Activated CD4-positive, alpha-beta T cell treated with anti-CD3 and anti-CD28 coated beads for 48 hours (primary cell): ENCODE results near the gene TSGA10.
A peak's percentile ranks its signal among the peaks of the same experiment; 100 is the strongest.
"Not testable (repeated sequence)": the region's sequence is repeated elsewhere in the genome, so short reads cannot be mapped to it uniquely, and the experiment has no call there.

Source experiments
- DNase-seq: peaks from one replicate; pipeline ENCODE4 v3.0.0-alpha.2; 2020

Gene TSGA10

DNA sequence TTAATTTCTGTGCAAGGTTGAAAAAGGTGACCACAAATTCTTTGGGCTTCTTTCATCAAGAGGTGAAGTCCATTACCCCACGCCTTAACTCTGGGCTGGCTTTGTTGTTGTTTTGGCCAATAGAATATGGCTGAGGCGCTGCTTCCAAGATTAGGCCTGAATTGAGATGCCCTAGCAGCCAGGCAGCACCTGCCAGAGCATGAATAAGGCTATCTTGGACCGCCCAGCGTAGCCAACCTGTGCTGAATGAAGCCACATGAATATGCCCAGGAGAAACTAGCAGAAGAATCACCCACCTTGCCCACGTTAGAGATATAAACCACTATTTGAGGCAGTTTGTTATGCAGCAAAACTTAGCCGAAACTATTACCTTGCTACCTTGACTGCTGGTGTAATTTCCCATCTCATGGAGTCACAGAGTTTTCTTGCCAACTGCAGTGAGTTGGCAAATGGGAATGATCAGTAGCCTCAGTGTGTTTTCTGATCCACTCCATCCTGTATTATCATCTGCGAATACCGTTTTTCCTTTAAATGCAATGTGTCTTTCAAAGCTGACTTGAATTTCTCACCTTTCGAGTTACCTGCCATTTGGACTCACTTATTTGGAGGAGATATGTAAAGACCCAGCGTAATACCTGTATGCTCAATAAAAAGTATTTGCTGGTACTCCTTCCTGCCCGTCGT lies 679 bp downstream of the TSGA10 start:
- no peak for DNase-seq

DNA sequence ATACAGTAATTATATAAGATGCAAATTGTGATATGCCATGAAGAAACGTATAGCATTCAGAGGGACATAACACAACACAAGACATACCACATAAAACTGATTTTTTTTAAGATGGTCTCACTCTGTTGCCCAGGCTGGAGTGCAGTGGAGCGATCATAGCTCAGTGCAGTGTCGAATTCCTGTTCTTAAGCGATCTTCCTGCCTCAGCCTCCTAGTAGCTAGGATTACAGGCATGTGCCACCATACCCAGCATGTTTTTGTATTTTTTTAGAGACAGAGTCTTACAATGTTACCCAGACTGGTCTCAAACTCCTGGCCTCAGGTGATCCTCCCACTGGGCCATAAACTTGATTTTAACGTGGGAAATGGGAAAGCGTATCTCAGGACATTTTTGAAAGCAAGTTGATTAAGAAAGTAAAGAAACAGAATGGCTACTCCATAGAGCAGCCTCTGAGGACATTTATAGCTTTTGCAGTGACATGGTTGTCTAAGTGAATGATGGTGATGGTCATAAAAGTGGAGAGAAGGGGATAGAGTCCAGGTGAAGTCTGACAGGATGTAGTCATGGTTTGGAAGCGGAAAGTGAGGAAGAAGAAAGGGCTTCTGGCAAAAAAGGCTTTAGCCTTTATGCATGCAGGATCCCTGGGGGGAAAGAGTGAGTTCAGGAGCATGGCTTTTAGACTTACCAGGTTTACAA lies 2.4 kb downstream of the TSGA10 start:
- DNase-seq, result no peak

DNA sequence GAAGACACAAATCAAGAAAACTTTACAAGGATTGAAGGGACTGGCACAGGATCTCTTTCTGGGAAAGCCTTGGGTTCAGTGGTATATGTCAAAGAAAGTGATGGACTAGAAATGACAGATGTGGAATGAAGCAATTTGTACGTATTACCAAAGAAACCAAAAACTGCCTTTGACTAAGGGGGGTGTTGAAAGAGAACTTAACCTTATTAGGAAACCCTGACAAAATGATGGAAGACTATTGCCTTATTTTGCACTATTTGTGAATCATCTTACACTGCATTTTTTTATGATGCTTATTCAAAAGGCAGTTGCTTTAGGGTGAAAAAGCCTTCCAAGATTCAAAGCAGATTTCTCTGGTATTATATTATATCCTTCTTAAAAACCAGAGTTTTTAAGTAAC lies 4.0 kb downstream of the TSGA10 start:
- DNase-seq, result no peak

DNA sequence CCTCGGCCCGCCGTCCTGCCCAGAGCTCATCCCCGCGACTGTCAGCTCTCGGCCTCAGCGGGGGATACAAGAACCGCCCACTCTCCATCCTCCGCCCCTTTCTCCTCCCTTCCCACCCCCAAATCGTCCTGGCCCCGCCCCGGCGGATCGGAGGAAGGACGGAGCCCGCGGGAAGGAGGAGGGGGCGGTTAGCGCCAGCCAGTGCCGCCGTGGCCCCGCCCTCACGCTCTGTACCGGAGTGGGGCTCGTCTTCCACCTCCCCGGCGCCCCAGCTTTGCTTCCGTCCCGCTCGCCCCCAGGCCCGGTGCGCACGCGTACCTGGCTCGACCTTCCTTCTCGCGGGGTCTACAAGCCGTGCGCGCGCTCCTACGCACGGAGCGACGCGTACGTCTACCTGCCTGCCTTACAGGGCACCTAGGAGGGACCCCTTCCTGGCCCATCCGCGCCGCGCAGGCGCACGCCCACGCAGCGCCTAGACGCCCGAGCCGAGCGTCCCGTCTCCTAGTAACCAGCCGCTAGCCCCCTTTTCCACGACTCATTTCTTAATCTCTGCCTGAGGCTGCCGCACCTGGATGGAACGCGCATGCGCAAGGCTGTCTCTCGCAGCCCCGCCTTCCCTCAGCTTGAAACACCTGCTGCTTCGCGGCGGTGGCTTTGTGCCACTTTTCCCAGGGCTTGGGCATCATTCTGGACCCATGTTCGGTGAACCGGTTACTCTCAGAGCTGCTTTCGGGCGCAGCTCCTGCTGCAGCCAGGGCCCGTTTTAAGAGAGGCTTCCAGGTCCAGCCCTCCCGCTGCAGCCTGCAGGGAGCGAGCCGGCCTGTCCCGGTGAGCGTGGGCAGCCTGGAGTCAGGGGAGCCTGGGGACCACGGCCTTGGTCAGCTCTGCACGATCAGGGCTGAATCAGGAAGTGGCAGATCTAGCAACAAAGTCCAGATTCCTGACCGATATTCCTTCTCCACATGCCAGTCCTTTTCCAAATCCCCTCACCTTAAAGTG lies 13.3 kb downstream of the TSGA10 start, which contains the start of gene C2orf15:
Gene C2orf15 (plus strand): TSS at position 598 of the 999 bp plus-strand sequence. CDS start 8,852 bp downstream, outside the sequence.
- DNase-seq, result peak; percentile 97

DNA sequence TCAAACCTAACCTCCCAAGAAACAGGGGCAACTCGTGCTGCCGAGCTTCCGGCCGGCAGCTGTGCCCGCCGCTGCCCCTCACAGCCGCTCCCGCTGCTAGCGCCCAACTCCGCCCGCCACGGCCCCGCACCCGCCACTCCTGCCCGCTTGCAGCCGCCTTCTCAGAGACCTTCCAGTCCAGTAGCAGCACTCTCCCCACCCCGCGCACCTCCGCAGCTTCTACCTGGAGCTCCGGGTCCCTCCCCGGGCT lies 14.0 kb downstream of the TSGA10 start:
- DNase-seq, result no peak

DNA sequence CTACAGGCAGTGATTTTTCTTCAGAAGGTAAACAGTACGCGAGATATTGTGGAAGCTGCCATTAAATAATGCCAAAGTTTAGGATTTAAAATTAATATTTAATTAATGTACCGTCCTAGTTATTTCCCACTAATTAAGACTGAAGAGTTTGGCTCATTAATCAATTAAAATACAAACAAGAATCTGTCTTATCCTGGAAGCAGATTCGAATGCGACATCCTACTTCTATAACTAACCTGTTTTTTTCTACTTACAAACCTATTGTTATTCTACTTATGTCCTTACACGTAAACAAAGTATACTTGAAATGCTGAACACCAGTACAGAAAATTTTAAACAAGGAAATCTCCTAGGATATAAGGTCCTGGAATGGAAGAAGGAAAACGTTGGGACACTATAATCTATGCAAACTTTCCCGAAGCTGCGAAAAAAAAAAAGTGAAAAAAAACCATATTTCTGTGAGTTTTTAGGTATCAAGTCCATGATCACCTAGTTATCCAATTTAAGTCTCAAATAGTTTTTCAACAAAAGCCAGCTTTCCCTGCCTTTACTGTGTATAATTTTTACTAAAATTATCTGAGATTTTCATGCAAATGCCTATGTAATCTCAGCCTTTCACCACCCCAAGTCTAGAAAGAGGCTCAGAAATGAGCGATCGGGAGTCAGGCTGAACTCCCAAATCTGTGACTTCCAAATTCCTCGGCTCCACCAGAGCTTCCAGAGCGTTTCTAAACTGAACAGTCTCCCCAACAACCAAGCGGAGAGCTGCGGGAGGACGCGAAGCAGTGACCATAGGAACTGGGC lies 14.5 kb downstream of the TSGA10 start:
- no peak for DNase-seq

DNA sequence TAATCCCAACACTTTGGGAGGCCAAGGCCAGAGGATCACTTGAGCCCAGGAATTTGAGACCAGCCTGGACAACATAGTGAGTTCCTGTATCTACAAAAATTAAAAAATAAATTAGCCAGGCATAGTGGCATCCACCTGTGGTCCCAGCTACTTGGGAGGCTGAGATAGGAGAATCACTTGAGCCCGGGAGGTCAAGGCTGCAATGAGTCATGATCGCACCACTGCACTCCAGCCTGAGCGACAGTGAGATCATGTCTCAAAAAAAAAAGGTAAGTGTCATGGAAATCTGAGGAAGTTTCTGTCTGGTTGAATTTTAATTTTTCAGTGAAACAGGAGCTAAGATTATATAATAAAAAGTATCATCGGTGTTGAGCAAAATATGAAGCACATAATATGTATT lies 15.7 kb downstream of the TSGA10 start:
- no peak for DNase-seq

DNA sequence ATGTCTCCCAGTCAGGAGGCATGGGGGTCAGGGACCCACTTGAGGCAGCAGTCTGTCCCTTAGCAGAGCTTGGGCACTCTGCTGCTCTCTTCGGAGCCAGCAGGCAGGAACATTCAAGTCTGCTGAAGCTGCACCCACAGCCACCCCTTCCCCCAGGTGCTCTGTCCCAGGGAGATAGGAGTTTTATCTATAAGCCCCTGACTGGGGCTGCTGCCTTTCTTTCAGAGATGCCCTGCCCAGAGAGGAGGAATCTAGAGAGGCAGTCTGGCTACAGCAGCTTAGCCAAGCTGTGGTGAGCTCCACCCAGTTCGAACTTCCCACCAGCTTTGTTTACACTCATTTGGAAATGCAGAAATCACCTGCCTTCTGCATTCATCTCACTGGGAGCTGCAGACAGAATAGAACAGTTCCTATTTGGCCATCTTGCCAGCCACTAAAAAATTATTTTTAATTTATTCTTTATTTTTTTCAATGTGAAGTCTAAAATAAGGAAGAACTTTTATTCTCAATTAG lies 19.6 kb downstream of the TSGA10 start:
- not testable (repeated sequence) for DNase-seq

DNA sequence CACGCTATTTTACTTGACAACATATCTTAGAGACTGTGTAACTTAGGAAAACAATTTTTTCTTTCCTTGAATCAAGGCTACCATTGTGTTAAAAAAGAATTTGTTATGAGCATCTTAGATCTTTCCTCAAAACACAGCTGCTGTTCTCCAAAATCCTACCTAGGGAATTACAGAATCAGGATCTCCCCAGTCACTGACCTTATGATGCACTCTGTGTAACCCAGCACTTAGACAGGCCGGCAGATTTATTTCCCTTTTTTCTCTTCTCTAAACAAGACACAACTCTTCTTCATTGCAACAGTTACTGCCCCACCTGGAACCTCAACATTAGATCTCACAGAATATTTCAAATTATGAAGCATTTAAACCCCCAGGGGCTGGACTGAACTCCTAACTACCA lies 26.8 kb downstream of the TSGA10 start:
- DNase-seq, result no peak

DNA sequence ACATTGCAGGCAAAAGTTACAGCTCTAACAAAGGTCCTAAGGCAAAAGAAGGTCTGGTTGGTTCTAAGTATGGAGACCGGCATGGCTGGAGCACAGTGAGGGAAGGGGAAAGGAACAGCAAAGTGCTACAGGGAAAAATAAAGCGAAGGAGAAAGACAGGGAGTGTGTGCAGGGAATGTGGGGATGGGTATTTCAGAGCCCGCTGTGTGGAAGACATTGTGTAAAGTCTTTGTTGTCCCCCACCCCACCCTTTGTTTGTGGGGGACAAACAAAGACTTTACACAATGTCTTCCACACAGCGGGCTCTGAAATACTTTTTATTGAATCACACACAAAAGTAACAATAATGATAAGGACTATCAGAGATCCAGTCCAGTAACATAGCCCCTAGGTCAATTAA lies 42.1 kb downstream of the TSGA10 start:
- DNase-seq, result no peak

DNA sequence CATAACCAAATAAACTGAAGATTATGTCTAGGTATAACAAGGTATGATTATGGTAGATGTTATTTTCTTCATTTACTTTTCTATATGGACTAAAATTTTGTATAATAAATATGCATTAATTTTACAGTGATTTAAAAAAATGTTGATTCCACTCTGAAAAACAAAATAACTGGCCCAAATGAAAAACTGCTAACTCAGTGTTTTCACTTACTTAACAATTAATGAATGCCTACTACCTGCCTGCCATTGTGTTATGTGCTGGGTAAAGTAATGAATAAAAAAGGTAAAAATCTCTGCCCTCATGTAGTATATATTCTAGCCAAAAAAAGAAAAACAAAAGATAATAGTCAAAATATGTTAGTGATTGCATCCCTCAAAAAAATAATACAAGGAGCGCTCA lies 42.8 kb downstream of the TSGA10 start:
- DNase-seq, result no peak

DNA sequence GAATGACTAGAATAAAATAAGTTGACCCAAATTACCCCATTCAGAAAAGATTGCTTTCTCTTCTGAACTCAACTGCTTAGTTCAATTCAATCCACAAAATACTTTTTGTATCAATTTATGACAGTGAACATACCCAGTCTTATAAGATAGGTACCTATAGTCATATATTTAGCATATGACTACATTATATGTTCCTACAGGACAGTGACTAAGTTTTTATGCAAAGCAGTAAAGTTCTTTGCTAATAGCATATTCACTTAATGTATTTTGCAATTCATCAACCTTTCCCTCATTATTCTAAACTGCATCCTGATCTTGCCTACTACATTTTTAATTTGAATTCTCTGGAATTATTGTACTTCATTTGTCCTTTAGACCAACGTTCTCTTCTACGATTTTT lies 43.5 kb downstream of the TSGA10 start:
- no peak for DNase-seq

DNA sequence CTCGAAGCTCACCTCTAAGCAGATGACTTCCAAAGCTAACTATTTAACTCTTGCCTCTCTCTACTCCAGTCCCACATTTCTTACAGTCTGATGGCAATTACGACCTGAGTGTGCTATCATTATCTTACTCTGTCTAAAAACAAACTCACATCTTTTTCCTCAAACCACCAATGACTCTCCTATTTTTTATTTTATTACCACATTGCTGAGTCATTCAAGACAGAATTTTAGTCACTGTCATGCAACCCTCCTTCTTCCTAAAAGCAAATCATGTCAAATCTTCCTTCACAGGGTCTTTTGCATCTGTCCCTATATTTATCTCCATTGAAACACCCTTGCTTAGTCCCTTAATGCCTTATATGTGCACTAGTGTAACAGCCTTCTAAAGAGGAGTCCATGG lies 47.8 kb downstream of the TSGA10 start:
- DNase-seq, result no peak

DNA sequence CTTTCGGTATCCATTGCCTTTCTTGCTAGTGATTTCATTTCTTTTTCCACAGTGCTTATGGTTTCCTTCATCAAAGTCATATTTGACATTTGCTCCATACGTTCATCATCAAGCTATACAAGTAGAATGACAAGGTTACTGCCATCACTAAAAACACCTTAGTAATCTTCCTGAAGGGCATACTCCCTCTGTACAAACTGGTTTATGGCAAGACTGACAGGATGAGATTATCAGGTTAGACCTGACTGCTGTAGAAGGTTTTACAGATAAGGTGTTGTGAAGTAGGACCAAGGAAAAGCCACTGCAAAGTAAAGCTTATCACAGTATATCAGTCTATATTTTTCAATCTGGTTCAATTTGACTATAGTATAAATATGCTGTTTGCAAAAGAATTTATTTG lies 50.7 kb downstream of the TSGA10 start:
- DNase-seq, result no peak

DNA sequence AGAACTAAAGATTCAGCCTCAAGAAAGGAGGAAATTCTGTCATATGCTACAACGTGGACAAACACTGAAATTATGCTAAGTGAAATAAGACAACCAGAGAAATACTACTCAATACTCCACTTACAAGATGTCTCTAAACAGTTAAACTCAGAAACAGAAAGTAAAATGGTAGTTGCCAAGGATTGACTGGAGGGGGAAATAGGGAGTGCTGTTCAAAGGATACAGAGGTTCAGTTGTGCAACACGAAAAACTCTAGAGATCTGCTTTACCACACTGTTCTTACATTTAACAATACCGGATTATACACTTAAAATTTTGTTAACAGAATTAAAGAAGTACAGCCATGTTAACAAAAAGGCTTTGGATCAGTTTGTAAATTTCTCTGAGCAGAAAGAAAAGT lies 53.0 kb downstream of the TSGA10 start:
- no peak for DNase-seq

DNA sequence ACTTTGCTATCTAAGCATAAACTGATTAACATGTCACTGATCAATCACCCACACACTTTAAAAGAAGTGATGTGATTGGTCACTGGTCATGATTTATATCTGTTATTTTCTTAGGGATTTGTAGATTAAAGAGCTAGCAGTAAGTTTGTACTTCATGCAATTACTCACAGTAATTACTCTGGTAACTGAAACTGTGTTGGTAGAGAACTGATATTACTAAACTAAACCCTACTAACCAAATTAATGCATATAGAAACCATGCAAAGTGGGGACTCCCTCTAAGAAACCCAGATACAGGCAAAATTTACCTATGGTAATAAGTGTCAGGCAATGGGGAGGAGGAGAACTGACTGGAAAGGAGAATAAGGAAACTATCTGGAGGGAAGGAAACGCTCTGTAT lies 58.0 kb downstream of the TSGA10 start:
- DNase-seq, result no peak

DNA sequence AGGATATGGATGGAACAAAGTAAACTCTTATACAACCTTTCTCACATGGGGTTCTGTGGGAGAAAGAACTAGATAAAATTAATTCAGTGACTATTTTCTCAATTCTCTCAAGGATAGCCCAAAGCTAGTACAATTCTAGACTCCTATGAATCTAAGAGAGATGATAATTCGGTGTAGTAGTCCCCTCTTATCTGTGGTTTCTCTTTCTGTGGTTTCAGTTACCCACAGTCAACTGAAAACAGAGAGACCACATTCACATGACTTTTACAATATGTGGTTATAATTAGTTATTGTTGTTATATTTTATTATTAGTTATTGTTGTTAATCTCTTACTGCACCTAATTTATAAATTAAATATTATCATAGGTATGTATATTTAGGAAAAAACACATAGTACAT lies 66.7 kb downstream of the TSGA10 start:
- DNase-seq, result no peak

DNA sequence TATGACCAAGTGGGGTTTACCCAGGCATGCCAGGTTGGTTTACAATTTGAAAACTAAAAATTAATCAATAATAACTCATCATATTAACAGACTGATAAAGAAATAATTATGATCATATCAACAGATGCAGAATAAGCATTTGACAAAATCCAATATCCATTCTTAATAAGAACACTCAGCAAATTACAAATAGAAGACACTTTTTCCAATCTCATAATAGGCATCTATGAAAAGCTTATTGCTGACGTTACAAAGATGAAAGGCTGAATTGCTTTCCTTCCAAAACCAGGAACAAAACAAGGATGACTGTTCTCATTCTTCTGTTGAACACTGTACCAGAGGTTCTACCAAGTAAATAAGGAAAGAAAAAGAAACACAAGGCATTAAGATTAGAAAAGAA lies 68.4 kb downstream of the TSGA10 start:
- DNase-seq, result no peak

DNA sequence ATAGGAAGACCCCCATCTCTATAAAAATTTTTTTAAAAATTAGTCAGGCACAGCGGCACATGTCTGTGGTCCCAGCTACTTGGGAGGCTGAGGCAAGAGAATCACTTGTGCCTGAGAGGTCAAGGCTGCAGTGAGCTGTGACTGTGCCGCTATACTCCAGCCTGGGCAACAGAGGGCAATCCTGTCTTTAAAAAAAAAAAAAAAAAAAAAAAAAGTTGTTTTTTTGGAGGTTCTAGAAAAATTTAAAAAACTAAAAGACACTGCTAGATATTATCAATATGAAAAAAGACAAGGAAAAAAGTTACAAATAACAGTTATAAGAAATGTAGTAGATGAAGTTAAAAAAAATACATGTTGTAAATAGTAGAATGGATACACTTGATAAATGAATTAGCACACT lies 69.3 kb downstream of the TSGA10 start:
- DNase-seq, result peak; percentile 15

DNA sequence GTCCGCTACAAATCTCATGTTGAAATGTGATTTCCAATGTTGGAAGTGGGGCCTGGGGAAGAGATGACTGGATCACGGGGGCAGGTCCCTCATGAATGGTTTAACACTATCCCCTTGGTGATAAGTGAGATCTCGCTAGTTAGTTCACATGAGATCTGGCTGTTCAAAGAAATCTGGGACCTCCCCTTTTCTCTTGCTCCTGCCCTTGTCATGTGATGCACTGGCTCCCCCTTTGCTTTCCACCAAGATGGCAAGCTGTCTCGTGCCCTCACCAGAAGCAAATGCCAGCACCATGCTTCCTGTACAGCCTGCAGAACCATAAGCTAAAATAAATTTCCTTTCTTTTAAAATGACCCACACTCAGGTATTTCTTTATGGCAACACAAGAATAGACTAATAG lies 70.5 kb downstream of the TSGA10 start:
- DNase-seq, result no peak

DNA sequence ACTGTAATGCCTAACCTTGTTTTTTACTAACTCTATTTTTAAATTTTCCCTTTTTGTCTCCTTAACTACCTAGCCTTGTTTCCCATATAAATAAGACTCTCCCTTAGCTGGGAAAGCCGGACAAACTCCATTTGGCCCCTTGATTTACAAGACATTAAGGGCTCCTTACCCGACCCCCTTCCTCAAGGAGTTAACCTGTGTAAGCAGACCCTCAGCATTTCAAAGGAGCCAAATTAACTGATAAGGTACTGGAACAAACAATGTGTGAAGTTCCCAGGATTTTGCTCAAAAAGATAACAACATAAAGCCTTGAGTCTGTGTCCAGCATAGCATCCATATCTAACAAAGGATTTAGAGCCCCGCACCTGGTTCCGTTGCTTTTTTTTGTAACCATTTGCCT lies 72.9 kb downstream of the TSGA10 start:
- no peak for DNase-seq

DNA sequence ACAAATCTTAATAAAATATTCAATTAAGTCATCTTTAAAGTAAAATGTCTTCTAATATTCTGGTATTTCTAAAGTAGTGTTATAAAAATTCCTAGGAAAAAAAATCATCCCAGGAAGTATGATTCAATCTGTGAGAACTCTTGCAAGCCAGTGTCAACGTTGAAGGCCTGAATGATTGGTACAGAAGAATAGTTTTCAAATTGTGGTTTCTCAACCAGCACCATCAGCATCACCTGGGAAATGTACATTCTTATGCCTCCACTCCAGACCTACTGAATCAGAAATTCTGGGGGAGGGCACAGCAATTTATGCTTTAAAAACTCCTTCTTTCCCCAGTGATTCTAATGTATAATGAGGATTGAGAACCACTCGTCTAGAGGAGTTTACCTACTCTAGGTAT lies 75.5 kb downstream of the TSGA10 start:
- no peak for DNase-seq

DNA sequence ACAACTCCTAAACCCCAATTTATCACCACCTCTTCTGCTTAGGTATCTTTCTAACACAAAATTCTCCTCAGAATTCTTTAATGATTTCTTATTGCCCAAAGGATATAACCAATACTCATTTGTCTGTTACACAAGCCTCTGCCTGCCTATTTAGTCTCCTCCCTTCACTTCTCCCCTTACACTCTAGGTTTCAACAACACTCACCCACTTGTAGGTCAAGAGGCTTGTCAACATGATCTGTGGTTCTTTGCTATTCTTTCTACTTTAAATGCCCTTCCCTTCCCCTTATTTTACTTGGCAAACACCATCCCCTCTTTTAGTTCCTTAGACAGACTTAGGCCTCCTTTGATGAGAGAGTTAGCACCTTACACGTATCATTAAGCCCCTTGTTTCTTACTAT lies 82.2 kb downstream of the TSGA10 start:
- DNase-seq, result no peak
